MM.1S (cell line): ENCODE results near the gene UNC93A.
"Not testable (repeated sequence)": the region's sequence is repeated elsewhere in the genome, so short reads cannot be mapped to it uniquely, and the experiment has no call there.

Experiments
- EZH2phosphoT487 ChIP-seq: fragments of 300-600 bp; sonication (generic); IDR thresholded peaks from 2 replicates; pipeline ENCODE4 v1.6.1; 2018; ENCODE audit warnings: antibody characterized with exemption, low read length
- TF ChIP-seq, protein P1 (sequence below): fragments of 300-600 bp; sonication (generic); IDR thresholded peaks from 2 replicates; pipeline ENCODE4 v1.5.1; 2016; ENCODE audit warnings: antibody characterized with exemption, low read length, mixed read lengths

DNA sequence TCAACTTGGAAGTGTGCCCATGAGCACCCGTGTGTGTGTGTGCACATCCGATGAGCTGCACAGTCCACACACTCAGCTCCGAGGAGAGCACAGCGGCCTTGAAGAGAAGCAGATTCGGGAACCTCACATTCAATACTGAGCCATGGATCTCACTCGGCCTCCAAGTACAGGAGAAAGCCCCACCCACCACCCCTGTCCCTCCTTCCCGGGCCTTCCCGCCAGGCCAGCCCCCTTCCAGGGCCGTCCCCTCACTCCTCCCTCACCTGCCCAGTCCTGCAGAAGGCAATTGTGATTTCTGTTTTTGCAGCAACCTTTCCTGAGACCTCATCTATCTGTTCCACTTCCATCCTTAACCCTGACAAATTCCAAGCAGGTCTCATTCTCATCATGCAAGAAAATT is 30.1 kb downstream of the UNC93A start:
- TF ChIP-seq, protein P1, sequence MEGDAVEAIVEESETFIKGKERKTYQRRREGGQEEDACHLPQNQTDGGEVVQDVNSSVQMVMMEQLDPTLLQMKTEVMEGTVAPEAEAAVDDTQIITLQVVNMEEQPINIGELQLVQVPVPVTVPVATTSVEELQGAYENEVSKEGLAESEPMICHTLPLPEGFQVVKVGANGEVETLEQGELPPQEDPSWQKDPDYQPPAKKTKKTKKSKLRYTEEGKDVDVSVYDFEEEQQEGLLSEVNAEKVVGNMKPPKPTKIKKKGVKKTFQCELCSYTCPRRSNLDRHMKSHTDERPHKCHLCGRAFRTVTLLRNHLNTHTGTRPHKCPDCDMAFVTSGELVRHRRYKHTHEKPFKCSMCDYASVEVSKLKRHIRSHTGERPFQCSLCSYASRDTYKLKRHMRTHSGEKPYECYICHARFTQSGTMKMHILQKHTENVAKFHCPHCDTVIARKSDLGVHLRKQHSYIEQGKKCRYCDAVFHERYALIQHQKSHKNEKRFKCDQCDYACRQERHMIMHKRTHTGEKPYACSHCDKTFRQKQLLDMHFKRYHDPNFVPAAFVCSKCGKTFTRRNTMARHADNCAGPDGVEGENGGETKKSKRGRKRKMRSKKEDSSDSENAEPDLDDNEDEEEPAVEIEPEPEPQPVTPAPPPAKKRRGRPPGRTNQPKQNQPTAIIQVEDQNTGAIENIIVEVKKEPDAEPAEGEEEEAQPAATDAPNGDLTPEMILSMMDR = not testable (repeated sequence)
- not testable (repeated sequence) for TF ChIP-seq EZH2phosphoT487
